Keratinocyte (primary cell): Measurements from ENCODE around the gene DGCR8. TPM values are rescaled to one million over a fixed set of nuclear protein-coding genes. Genes with fewer than 3 reads are reported as not detected.

Experiments used
- DNase-seq: peaks from one replicate; pipeline ENCODE4 v3.0.0-alpha.2; 2011; ENCODE audit warnings: low read depth, missing footprints, low spot score
- FAIRE-seq: peaks from 2 replicates; lab custom pipeline; 2011; peaks lifted over from hg19 to GRCh38; lab: Jason Lieb, UNC
- H2AFZ ChIP-seq: 2 replicates; pipeline ENCODE4 v1.6.0; 2012; ENCODE audit warnings: low read length, control low read depth, inconsistent platforms; ENCODE audit not compliant: control insufficient read depth
- H3K27ac ChIP-seq: 2 replicates; pipeline ENCODE4 v1.5.1; 2011; ENCODE audit warnings: low read length; ENCODE audit not compliant: control insufficient read depth, insufficient read depth
- H3K27me3 ChIP-seq: 3 replicates; pipeline ENCODE4 v1.6.0; 2011; ENCODE audit warnings: low read length; ENCODE audit not compliant: control insufficient read depth, insufficient read depth; ENCODE audit errors: extremely low read depth
- H3K36me3 ChIP-seq, 2 experiments: 2 replicates in 1 of 2; 3 replicates in 1 of 2; pipeline ENCODE4 v1.5.1; 2011; ENCODE audit warnings: low read length in 2 of 2, mild to moderate bottlenecking in 1 of 2; ENCODE audit not compliant: control insufficient read depth in 2 of 2, insufficient read depth in 2 of 2; ENCODE audit errors: extremely low read depth in 1 of 2
- H3K4me1 ChIP-seq: 3 replicates; pipeline ENCODE4 v1.5.1; 2011; ENCODE audit warnings: low read length; ENCODE audit not compliant: control insufficient read depth, insufficient read depth; ENCODE audit errors: extremely low read depth
- H3K4me2 ChIP-seq: 3 replicates; pipeline ENCODE4 v1.6.0; 2011; ENCODE audit warnings: low read depth, low read length; ENCODE audit not compliant: control insufficient read depth, insufficient read depth; ENCODE audit errors: extremely low read depth
- H3K4me3 ChIP-seq, 3 experiments: fragments of 200-600 bp in 1 of 3; sonication (generic) in 1 of 3; 2 replicates in 2 of 3; 3 replicates in 1 of 3; pipeline ENCODE4 v1.5.1; 2011 to 2016; ENCODE audit warnings: low read length in 3 of 3, mild to moderate bottlenecking in 3 of 3, control low read depth in 2 of 3, inconsistent platforms in 1 of 3, low read depth in 1 of 3, mixed read lengths in 1 of 3, mixed run types in 1 of 3, moderate library complexity in 1 of 3; ENCODE audit not compliant: control insufficient read depth in 2 of 3, insufficient read depth in 2 of 3; ENCODE audit errors: extremely low read depth in 1 of 3
- H3K79me2 ChIP-seq: 2 replicates; pipeline ENCODE4 v1.6.0; 2012; ENCODE audit warnings: low read length; ENCODE audit not compliant: control insufficient read depth, insufficient read depth
- H3K9ac ChIP-seq: 3 replicates; pipeline ENCODE4 v1.6.0; 2011; ENCODE audit warnings: low read length; ENCODE audit not compliant: control insufficient read depth, insufficient read depth; ENCODE audit errors: extremely low read depth
- H3K9me1 ChIP-seq: 3 replicates; pipeline ENCODE4 v1.6.0; 2011; ENCODE audit warnings: low read length; ENCODE audit not compliant: control insufficient read depth, insufficient read depth; ENCODE audit errors: extremely low read depth
- H3K9me3 ChIP-seq: 2 replicates; pipeline ENCODE4 v1.5.1; 2012; ENCODE audit warnings: low read depth, low read length; ENCODE audit not compliant: control insufficient read depth
- H4K20me1 ChIP-seq: 3 replicates; pipeline ENCODE4 v1.6.0; 2011; ENCODE audit warnings: low read length; ENCODE audit not compliant: control insufficient read depth, insufficient read depth; ENCODE audit errors: extremely low read depth
- CTCF ChIP-seq, 3 experiments: IDR thresholded peaks in 1 of 3; conservative IDR thresholded peaks in 1 of 3; optimal IDR thresholded peaks in 1 of 3; 2 replicates in 2 of 3; 3 replicates in 1 of 3; pipeline versions ENCODE3 to v1.5.1; 2011; ENCODE audit warnings: low read length in 3 of 3, mild to moderate bottlenecking in 3 of 3, moderate library complexity in 2 of 3, control low read depth in 1 of 3, inconsistent platforms in 1 of 3; ENCODE audit not compliant: insufficient read depth in 2 of 3; ENCODE audit errors: extremely low read depth in 1 of 3
- EZH2 ChIP-seq: IDR thresholded peaks from one replicate; pipeline ENCODE4 v1.6.1; 2012; ENCODE audit warnings: inconsistent platforms, mild to moderate bottlenecking, low read length, moderate library complexity
- dilution Hi-C: fragments of 300-500 bp; cut with MboI; formaldehyde crosslinking; loops from one replicate; pipeline ENCODE4 v1.7.0; 2020; ENCODE audit warnings: low sequenced_read_pairs; ENCODE audit not compliant: extremely low pct_ligation_motif_present
- polyA plus RNA-seq, 5 experiments: library from polyadenylated mRNA; depleted of rRNA in 3 of 5; stranded (reverse) in 3 of 5; stranded (forward) in 1 of 5; unstranded in 1 of 5; fragments of >200 nt; gene quantifications; 1 replicate in 1 of 5; 2 replicates in 3 of 5; 3 replicates in 1 of 5; pipeline versions ENCODE4 v1.2.1 to v1.2.3, GENCODE V29; 2011 to 2012; ENCODE audit warnings: missing spikeins in 2 of 5, low read depth in 1 of 5, low replicate concordance in 1 of 5

The DGCR8 gene
- polyA plus RNA-seq, 1 donor (not counting 4 experiments of a cell fraction or from before 2014, with no cell fraction given): 17.2 TPM

- Histone ChIP-seq H3K4me2 (no peak overlapping the region), H3K79me2 (no peaks in the 10 kb centered on the region), H3K4me3 (no peak overlapping the region), H4K20me1 (no peaks in the 10 kb centered on the region), H2AFZ (no peak overlapping the region), H3K27me3 (no peaks in the 10 kb centered on the region), H3K9me3 (no peaks in the 10 kb centered on the region), H3K4me1 (no peaks in the 10 kb centered on the region), H3K9me1 (no peaks in the 10 kb centered on the region), H3K36me3 (no peaks in the 10 kb centered on the region), H3K9ac (no peak overlapping the region), H3K27ac (no peak overlapping the region)
- DNase-seq (no peak), FAIRE-seq (no peak)
- dilution Hi-C loops: no loop called here
- no peak for TF ChIP-seq EZH2
- TF ChIP-seq CTCF (optimal IDR thresholded peaks at IDR 0.05 in 1 of 3, IDR thresholded peaks at IDR 0.05 in 1 of 3, conservative IDR thresholded peaks at IDR 0.05 in 1 of 3; ENCODE audit: extremely low read depth in 1 of 3, insufficient read depth in 2 of 3, low read length in 3 of 3): no peak
These were observed 77.6 kb downstream of the DGCR8 start for GRCh38 chr22:20157430-20158183.

GRCh38 chr22:20158391-20159036 lies 78.5 kb downstream of the DGCR8 start:
- no peaks in the 10 kb centered on the region for H3K4me1 ChIP-seq
- no peak overlapping the region for H3K27ac ChIP-seq
- H4K20me1 ChIP-seq: no peaks in the 10 kb centered on the region
- TF ChIP-seq EZH2 (no peak), CTCF (optimal IDR thresholded peaks at IDR 0.05 in 1 of 3, IDR thresholded peaks at IDR 0.05 in 1 of 3, conservative IDR thresholded peaks at IDR 0.05 in 1 of 3; ENCODE audit: extremely low read depth in 1 of 3, insufficient read depth in 2 of 3, low read length in 3 of 3) (no peak)
- H3K9me1 ChIP-seq: no peaks in the 10 kb centered on the region
- no peaks in the 10 kb centered on the region for H3K9me3 ChIP-seq
- H3K4me3 ChIP-seq: no peak overlapping the region
- FAIRE-seq (no peak), DNase-seq (no peak)
- H3K36me3 ChIP-seq: no peaks in the 10 kb centered on the region
- H3K9ac ChIP-seq: no peak overlapping the region
- H2AFZ ChIP-seq: no peak overlapping the region
- H3K79me2 ChIP-seq: no peaks in the 10 kb centered on the region
- no peak overlapping the region for H3K4me2 ChIP-seq
- H3K27me3 ChIP-seq: no peaks in the 10 kb centered on the region
- dilution Hi-C loops: no loop called here
